GM12878 (cell line): ENCODE data around the gene AKR1B15. TPM values are rescaled to one million over a fixed set of nuclear protein-coding genes. Genes with fewer than 3 reads are reported as not detected.

Experiments
- ATAC-seq: fragments of 200-7000 bp; cut with Tn5 transposase; 3 replicates; pipeline ENCODE4 v1.9.1; 2020; ENCODE audit warnings: mild to moderate bottlenecking, moderate library complexity
- BruUV-seq: library from RNA; stranded (reverse); fragments of 400-500 nt; replicated peaks from 2 replicates; lab custom pipeline; 2021; lab: Mats Ljungman, UMichigan
- CTCF ChIA-PET: fragments of 300-600 bp; sonication (Branson Sonifier 250); formaldehyde crosslinking; extraction: SDS; loops from one replicate; lab custom pipeline; 2021; ENCODE audit warnings: inconsistent platforms; lab: Yijun Ruan, JAX
- POLR2A ChIA-PET: fragments of 350-600 bp; formaldehyde crosslinking; extraction: SDS; loops from one replicate; lab custom pipeline; 2021; ENCODE audit warnings: inconsistent platforms; lab: Charles Lee
- RAD21 ChIA-PET: fragments of 300-600 bp; sonication (Branson Sonifier 250); formaldehyde crosslinking; loops from one replicate; lab custom pipeline; 2023; ENCODE audit warnings: antibody characterized with exemption; ENCODE audit not compliant: unreplicated experiment; lab: Charles Lee
- SMC1A ChIA-PET: fragments of 300-600 bp; sonication (Branson Sonifier 250); formaldehyde crosslinking; loops from one replicate; lab custom pipeline; 2023; ENCODE audit not compliant: unreplicated experiment, uncharacterized antibody; lab: Charles Lee
- DNase-seq: peaks from one replicate; pipeline ENCODE4 v3.0.0-alpha.2; 2011; ENCODE audit warnings: low read depth, low spot score
- FAIRE-seq: peaks from 3 replicates; lab custom pipeline; 2011; peaks lifted over from hg19 to GRCh38; lab: Jason Lieb, UNC
- H2AFZ ChIP-seq: 2 replicates; pipeline ENCODE4 v1.6.0; 2011; ENCODE audit warnings: low read depth, low read length, control low read depth; ENCODE audit not compliant: control insufficient read depth
- H3K27ac ChIP-seq: 2 replicates; pipeline ENCODE4 v1.5.1; 2011; ENCODE audit warnings: control low read depth; ENCODE audit not compliant: control insufficient read depth, insufficient read depth
- H3K27me3 ChIP-seq, 2 experiments: replicated peaks in 1 of 2; 2 replicates each; pipeline versions ENCODE4 v1.6.0 to v1.6.1; 2011; ENCODE audit warnings: low read length in 1 of 2; ENCODE audit not compliant: control insufficient read depth in 2 of 2, insufficient read depth in 2 of 2
- H3K36me3 ChIP-seq, 2 experiments: 2 replicates each; pipeline ENCODE4 v1.5.1; 2011; ENCODE audit warnings: low read length in 1 of 2; ENCODE audit not compliant: control insufficient read depth in 2 of 2, insufficient read depth in 2 of 2
- H3K4me1 ChIP-seq: 2 replicates; pipeline ENCODE4 v1.6.1; 2011; ENCODE audit warnings: mild to moderate bottlenecking, low read length, moderate library complexity, mixed read lengths; ENCODE audit not compliant: control insufficient read depth, insufficient read depth
- H3K4me2 ChIP-seq: 2 replicates; pipeline ENCODE4 v1.6.0; 2011; ENCODE audit warnings: control low read depth; ENCODE audit not compliant: control insufficient read depth, insufficient read depth
- H3K4me3 ChIP-seq: fragments of 200-600 bp; sonication (generic); 2 replicates; pipeline ENCODE4 v1.5.1; 2016
- H3K79me2 ChIP-seq: 2 replicates; pipeline ENCODE4 v1.6.0; 2011; ENCODE audit warnings: low read length; ENCODE audit not compliant: control insufficient read depth, insufficient read depth
- H3K9ac ChIP-seq: 2 replicates; pipeline ENCODE4 v1.8.0; 2011; ENCODE audit warnings: low read length, control low read depth, mixed read lengths; ENCODE audit not compliant: control insufficient read depth, insufficient read depth
- H3K9me3 ChIP-seq: replicated peaks from 3 replicates; pipeline ENCODE4 v1.5.1; 2011; ENCODE audit warnings: mild to moderate bottlenecking, low read length; ENCODE audit not compliant: control insufficient read depth, insufficient read depth
- H4K20me1 ChIP-seq: 2 replicates; pipeline ENCODE4 v1.6.0; 2011; ENCODE audit not compliant: control insufficient read depth, insufficient read depth
- BMI1 ChIP-seq: fragments of 450-650 bp; IDR thresholded peaks from 2 replicates; pipeline ENCODE4 v1.6.1; 2016; ENCODE audit warnings: mild to moderate bottlenecking, moderate library complexity, borderline replicate concordance
- MEF2B ChIP-seq: fragments of 450-650 bp; IDR thresholded peaks from 2 replicates; pipeline ENCODE4 v1.6.1; 2018; ENCODE audit warnings: mild to moderate bottlenecking, moderate library complexity; ENCODE audit not compliant: partially characterized antibody, poor library complexity, severe bottlenecking
- MTA2 ChIP-seq: fragments of 450-650 bp; IDR thresholded peaks from 2 replicates; pipeline ENCODE4 v1.6.1; 2016; ENCODE audit warnings: low read depth, mild to moderate bottlenecking, moderate library complexity
- SUPT20H ChIP-seq: IDR thresholded peaks from 2 replicates; pipeline ENCODE4 v1.6.1; 2011; ENCODE audit warnings: low read depth, mild to moderate bottlenecking, low read length, moderate library complexity, borderline replicate concordance; ENCODE audit not compliant: control insufficient read depth
- WGBS: methylation state at CpG from one replicate; pipeline ENCODE4 v1.1.6; 2016; ENCODE audit warnings: low lambda C conversion rate; ENCODE audit not compliant: insufficient replicate concordance, insufficient coverage; ENCODE audit errors: missing lambda C conversion rate; 5-methylcytosine and 5-hydroxymethylcytosine counted together
- in situ Hi-C: fragments of 300-500 bp; cut with MboI; formaldehyde crosslinking; loops from 9 replicates; pipeline ENCODE4 v1.14.3; 2018; ENCODE audit warnings: mixed read lengths
- intact Hi-C: fragments of 100-400 bp; cut with micrococcal nuclease; formaldehyde crosslinking; loops from one replicate; pipeline ENCODE4 v1.14.2; 2022; ENCODE audit not compliant: unreplicated experiment
- polyA plus RNA-seq, 11 experiments: library from polyadenylated mRNA; depleted of rRNA in 4 of 11; unstranded in 6 of 11; stranded (reverse) in 5 of 11; fragments of >200 nt; fragmentation: Nextera tagmentation in 4 of 11; fragmentation: Illumina TruSeq in 1 of 11; extraction: Ambion mirVana in 4 of 11; extraction: Trizol in 1 of 11; gene quantifications; 1 replicate in 1 of 11; 2 replicates in 10 of 11; pipeline versions ENCODE4 v1.2.1 to v1.2.3, GENCODE V29; 2011 to 2016; ENCODE audit warnings: inconsistent platforms in 2 of 11, missing spikeins in 2 of 11, low read depth in 1 of 11
- total RNA-seq, 4 experiments: library from RNA; depleted of rRNA in 3 of 4; stranded (reverse); fragments of >200 nt in 3 of 4; fragmentation: Illumina TruSeq in 1 of 4; extraction: Trizol in 1 of 4; gene quantifications; 2 replicates each; pipeline versions ENCODE4 v1.2.1 to v1.2.3, GENCODE V29; 2013 to 2021
- TF ChIP-seq, protein P1 (sequence below): fragments of 450-650 bp; IDR thresholded peaks from 2 replicates; pipeline ENCODE4 v1.6.1; 2016; ENCODE audit warnings: mild to moderate bottlenecking
- TF ChIP-seq, protein P2 (sequence below): fragments of 450-650 bp; IDR thresholded peaks from 2 replicates; pipeline ENCODE4 v1.6.1; 2017; ENCODE audit warnings: mild to moderate bottlenecking, low read depth, inconsistent platforms; ENCODE audit not compliant: poor library complexity, severe bottlenecking

AKR1B15 gene
- total and polyA plus RNA-seq, 10 of the 15 experiments (the other 5 are each of a cell fraction or from before 2014, with no cell fraction given) = 0.06 TPM; not detected in 9

DNA sequence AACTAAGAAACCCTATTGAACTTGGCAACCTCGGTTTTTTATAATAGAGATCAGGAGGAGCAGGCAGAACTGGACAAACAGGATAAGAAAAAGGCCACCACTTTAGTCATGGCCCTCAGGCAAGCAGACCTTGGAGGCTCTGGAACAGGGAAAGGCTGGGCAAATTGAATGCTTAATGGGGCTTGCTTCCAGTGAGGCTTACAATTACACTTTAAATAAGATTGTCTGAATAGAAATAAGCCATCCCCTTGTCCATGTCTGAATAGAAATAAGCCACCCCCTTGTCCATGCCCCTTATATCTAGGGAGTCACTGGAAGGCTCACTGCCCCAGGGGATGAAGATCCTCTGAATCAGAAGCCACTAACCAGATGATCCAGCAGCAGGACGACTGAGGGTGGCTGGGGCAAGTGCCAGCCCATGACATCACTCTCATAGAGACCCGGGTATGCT lies 40.6 kb downstream of the AKR1B15 start (continued):
- TF ChIP-seq, protein P1, sequence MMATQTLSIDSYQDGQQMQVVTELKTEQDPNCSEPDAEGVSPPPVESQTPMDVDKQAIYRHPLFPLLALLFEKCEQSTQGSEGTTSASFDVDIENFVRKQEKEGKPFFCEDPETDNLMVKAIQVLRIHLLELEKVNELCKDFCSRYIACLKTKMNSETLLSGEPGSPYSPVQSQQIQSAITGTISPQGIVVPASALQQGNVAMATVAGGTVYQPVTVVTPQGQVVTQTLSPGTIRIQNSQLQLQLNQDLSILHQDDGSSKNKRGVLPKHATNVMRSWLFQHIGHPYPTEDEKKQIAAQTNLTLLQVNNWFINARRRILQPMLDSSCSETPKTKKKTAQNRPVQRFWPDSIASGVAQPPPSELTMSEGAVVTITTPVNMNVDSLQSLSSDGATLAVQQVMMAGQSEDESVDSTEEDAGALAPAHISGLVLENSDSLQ = no peak

DNA sequence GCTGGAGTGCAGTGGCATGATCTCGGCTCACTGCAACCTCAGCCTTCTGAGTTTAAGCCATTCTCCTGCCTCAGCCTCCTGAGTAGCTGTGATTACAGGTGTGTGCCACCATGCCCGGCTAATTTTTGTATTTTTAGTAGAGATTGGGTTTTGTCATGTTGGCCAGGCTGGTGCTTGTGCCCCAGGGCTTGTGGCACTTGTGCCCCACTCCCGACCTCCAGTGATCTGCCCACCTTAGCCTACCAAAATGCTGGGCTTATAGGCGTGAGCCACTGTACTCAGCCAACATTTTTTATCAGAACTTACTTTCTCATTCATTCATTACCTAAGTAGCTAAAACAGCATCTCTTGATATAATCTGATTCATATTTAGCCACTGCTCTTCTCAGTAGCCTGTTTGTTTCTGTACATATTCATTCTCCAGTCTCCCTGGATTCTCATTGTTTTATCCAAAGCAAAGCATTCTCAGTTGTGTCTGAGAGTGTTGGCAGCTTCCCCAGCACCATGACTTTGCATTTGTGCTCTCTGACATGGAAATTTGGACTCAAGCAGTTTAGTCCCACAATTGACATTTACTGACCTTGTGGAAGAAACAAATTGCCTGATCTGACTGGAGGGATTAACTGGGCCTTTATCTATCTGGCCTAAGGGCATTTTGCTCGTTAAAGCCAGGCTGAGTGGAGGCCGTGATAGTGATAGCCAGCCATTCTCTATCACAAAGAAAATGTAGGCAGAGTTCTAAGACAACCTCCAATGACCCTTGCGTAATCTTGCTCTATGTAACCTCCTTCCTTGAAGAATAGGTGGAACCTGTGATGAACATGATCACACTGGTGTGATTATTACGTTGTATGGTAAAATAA lies 44.9 kb downstream of the AKR1B15 start:
- Histone ChIP-seq H4K20me1 (no peaks in the 10 kb centered on the region), H3K27ac (no peak overlapping the region), H3K79me2 (no peaks in the 10 kb centered on the region), H3K4me1 (no peaks in the 10 kb centered on the region), H3K4me3 (no peak overlapping the region), H3K27me3 (no peaks in the 10 kb centered on the region), H3K4me2 (no peak overlapping the region), H3K9ac (no peak overlapping the region), H2AFZ (no peak overlapping the region)
- SMC1A ChIA-PET = interaction anchor here (0.8 kb wide), 1 partner anchor 22 kb away, joined by 3 read pairs; no protein-coding TSS in a partner anchor
- intact Hi-C loops (no loop called here), in situ Hi-C loops (no loop called here)
- ATAC-seq (no peak), FAIRE-seq (no peak), DNase-seq (no peak)
- no peak for TF ChIP-seq MEF2B
- TF ChIP-seq SUPT20H = no peak
- no peak for TF ChIP-seq MTA2
- no peak for TF ChIP-seq BMI1
- TF ChIP-seq, protein P2, sequence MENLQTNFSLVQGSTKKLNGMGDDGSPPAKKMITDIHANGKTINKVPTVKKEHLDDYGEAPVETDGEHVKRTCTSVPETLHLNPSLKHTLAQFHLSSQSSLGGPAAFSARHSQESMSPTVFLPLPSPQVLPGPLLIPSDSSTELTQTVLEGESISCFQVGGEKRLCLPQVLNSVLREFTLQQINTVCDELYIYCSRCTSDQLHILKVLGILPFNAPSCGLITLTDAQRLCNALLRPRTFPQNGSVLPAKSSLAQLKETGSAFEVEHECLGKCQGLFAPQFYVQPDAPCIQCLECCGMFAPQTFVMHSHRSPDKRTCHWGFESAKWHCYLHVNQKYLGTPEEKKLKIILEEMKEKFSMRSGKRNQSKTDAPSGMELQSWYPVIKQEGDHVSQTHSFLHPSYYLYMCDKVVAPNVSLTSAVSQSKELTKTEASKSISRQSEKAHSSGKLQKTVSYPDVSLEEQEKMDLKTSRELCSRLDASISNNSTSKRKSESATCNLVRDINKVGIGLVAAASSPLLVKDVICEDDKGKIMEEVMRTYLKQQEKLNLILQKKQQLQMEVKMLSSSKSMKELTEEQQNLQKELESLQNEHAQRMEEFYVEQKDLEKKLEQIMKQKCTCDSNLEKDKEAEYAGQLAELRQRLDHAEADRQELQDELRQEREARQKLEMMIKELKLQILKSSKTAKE = no peak
- TF ChIP-seq, all 136 proteins: peak for 0
- RAD21 ChIA-PET = no interaction called here
- H3K36me3 ChIP-seq = no peaks in the 10 kb centered on the region
- 24% methylated on average over 8 of the region's 8 CpGs for WGBS
- POLR2A ChIA-PET = no interaction called here
- no peaks in the 10 kb centered on the region for H3K9me3 ChIP-seq
- CTCF ChIA-PET = interaction anchor here (2.3 kb wide), 1 partner anchor 161 kb away, joined by 8 read pairs; no protein-coding TSS in a partner anchor
- BruUV-seq = no TSS peak
